ENCODE data around the gene ITGB1BP1.
A peak's percentile ranks its signal among the peaks of the same experiment; 100 is the strongest.

The ITGB1BP1 gene

DNA sequence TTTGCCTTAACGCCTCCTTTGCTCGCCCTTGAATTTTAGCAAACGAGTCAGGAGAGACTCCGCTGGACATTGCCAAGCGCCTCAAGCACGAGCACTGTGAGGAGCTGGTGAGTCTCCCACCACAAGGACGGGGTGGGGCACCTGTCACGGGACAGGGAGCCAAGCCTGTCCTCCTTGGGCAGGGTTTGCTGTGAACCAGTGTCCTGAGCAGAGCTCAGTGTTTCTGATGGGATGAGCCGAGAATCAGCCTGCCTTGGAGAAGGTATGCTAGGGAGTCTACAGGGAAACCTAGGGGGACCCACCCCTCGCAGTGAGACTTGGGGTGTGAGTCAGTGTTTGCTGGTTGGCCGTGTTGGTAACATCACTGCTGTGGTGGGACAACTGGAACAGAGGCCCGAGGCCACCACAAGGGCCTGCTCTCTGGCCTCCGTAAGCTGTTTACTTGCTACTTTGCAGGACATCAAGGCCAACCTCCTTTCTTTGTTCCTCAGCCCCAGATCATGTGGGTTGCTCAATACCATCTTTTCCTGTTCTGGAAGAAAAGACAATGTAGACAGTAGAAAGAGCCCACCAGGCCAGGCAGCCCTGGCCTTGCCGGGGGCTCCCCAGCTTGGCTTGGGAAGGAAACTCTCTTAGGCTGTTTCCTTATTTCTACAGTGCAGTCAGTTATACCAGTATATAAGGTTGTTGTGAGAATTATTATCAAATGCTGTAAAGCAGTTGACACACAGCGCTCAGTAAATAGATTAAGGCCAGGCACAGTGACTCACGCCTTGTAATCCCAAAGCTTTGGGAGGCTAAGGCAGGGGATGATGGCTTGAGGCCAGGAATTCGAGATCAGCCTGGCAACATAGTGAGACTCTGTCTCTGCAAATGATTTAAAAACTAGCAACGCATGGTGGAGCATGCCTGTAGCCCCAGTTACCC lies 42.4 kb downstream of the ITGB1BP1 start:
- no peak for DNase-seq (ENCODE audit: extremely low read depth in 1 of 2, low read depth in 1 of 2)

DNA sequence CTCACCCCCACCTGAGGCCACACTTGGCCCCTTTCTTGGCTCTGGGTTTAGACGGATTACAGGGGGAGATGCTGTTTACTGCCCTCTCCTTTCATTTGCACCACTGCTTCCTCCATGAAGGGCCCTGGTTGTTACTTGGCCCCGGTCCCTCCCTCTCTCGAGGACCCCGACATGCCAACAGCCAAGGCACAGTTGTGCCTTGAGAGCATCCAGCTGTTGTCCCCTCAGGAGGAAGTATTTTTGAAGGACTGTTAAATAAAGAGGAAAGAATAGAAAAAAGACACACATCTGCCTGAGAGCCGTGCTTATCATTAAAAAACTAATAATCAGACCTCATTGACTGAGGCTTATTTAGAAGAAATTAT lies 44.0 kb downstream of the ITGB1BP1 start:
- DNase-seq (ENCODE audit: extremely low read depth in 1 of 2, low read depth in 1 of 2): no peak

DNA sequence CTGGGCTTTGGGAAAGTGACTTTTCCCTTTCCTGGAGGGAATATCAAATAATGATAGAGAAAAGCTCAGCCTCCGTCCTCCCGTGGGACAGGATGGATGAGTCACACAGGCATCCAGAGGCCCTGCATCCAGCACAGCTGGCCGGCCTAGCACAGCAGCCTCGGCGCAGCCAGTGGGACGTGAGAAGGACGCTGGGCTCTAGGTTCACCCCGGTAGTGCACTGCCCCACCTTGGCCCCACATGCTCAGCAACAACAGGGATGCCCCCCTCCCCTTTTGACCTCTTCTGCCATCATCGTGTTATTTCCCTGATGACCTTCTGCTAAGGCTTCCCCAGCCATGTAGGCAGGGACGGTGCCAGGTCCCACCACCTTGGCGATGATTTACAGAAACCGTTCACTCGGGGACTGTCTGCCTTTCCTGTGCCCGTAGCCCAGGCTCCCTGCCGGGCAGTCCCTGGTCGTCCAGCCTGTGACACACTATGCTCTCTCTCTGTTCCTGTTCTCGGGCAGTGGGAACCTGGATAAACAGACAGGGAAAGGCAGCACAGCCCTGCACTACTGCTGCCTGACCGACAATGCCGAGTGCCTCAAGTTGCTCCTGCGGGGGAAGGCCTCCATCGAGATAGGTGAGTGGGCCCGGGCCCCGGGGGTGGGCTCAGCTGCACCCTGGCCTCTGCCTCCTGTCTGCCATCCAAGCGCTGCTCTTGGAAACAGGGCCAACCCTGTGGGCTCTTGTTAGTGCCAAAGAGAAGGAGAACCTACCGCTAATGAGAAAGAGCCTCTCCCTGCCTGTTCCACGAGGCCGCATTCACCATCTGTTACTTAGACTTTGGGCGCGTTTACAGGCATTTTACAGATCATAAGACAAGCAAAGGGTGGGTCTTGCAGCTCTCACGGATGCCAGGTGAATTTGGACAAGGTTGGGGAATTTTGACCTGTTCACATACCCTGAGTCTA lies 44.6 kb downstream of the ITGB1BP1 start:
- no peak for DNase-seq (ENCODE audit: extremely low read depth in 1 of 2, low read depth in 1 of 2)

DNA sequence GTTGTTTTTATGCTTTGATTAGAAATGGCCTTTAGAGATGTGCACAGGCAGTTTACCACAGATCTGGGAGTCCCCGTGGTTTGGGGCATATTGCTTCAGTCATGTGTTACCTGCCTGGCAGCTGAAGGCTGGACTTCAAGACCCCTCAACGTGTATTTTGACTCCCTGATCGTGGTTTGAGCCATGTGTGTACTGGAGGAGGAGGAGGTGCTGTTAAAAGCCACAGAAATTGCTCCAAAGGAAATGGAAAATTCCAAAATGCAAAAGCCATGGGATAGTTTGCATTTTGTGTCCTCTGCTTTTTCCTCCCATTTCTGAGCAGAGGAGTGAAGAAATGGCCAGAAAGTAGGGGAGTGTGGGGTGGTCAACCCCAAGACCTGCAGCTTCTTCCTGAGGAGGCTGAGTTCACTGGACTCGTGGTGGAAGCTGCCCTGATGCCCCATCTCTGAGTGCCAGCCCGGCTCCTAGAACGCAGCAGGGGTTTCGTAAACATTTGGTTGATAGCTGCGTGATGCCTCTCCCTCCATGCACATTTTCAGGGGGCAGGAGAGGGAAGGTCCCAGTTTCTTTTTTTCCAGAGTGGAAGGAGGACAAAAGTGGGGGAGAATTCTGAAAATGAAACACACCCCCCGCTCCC lies 45.7 kb downstream of the ITGB1BP1 start:
- DNase-seq (ENCODE audit: extremely low read depth in 1 of 2, low read depth in 1 of 2): no peak

DNA sequence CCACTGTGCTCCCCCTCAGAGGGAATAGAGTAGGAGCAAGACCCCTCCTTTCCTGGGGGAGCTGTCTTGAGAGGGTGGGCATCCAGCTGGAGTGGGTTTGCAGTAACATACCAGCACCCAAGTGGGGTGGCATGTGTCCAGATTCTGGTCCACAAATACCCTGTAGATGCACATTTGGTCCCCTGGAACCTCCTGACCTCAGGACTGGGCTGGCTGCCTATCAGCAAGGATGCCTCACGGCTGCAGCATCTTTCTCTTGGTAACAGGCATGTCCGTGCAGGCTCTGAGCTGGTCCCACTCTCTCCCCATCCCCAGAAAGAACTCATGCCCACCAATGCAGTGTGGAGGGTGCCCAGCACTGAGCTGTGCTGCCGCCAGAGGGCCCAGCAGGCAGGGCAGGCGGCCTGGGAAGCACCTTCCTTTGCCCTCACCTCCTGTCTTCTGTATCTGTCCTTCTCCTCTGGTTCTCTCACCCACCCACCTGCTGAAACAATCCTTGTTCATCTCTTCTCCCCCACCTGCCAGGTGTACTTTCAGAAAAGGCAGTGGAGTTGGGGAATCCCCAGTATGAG lies 47.4 kb downstream of the ITGB1BP1 start:
- DNase-seq (ENCODE audit: extremely low read depth in 1 of 2, low read depth in 1 of 2): no peak

DNA sequence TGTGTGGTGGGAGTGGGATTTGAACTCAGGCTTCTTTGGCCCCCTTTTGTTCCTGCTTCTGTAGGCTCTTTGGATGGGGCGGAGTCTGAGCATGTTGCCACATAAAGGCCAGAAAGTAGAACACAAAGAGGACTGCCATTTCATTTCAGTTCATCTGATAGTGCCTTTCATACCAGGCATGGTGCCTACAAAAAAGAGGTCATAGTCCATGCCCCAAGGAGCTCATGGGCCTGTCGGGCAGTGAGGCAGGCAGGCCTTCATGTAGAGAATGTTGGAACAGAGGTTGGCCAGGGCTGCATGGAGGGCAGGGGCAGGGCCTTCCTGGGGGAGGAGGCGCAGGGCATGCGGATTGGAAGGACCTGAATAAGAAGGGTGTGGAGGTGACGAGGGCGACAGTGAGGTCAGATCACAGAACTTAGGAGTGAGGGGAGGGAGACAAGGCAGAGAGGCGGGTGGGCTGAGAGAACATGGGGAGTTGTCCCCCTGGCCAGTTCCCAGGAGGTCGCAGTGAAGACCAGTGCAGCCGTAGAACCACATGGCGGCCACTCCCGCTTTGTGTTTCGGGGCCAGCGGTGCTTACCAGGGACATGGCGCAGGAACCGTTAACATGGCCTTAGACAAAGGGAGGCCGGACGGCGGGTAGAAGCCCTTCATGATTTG lies 49.1 kb downstream of the ITGB1BP1 start:
- DNase-seq (ENCODE audit: extremely low read depth in 1 of 2, low read depth in 1 of 2): no peak

DNA sequence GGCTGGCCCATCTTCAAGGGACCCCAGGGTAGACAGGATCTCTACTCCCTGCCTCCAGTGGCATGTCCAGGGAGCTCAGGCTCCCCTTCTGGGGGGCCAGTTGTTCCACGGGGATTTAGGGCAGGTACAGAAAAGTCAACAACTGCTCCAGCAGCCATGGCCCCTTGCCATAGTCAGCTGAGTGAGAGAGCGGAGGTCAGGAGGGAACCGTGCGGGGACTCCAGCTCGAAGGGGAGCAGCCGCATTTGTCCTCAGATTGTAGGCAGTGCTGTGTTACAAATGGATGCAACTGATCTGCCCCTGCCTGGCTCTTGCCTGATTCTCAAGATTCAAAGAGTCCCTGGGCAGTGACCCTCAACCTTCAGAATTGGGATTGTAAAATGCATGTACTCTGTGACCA lies 49.9 kb downstream of the ITGB1BP1 start:
- DNase-seq (ENCODE audit: extremely low read depth in 1 of 2, low read depth in 1 of 2): no peak

DNA sequence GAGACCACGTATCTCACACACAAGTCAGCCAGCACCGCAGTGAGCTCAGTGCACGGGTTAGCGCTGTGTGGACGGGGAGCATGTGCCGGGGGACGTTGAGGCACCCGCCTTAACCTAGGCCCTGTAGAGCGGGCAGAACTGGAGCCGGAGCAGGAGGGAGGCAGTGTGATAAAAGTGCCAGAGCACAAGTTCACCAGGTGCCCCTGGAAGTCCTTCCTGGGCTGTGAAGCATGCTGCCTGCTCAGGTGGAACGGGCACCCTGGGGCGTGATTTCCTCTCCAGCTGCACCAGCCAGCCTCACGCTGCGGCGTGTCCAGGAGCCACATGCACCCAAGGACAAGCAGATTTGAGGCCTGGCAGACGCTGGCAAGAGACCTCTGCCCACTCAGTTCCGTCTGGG lies 50.3 kb downstream of the ITGB1BP1 start:
- no peak for DNase-seq (ENCODE audit: extremely low read depth in 1 of 2, low read depth in 1 of 2)

DNA sequence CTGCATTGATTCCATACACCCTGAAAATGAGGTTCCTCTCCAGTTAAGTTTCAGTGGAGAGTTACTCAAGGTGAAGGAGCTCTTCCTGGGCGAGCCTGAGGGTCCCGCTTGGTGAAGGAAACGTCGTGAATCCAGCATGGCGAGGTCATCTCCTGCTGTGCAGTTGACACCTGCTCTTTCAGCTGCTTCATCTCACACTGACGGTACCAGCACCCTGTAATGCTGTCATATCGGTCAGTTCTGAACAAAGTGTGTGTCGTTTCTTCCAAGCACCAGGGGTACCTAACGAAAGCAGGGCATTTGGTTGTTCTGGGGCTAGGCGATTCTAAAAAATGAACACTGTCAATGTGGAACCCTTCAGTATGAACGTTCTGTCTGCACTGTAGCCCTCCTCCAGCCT lies 52.6 kb downstream of the ITGB1BP1 start:
- peak in 1 of 2 donors; percentile 23 for DNase-seq (ENCODE audit: extremely low read depth in 1 of 2, low read depth in 1 of 2)

DNA sequence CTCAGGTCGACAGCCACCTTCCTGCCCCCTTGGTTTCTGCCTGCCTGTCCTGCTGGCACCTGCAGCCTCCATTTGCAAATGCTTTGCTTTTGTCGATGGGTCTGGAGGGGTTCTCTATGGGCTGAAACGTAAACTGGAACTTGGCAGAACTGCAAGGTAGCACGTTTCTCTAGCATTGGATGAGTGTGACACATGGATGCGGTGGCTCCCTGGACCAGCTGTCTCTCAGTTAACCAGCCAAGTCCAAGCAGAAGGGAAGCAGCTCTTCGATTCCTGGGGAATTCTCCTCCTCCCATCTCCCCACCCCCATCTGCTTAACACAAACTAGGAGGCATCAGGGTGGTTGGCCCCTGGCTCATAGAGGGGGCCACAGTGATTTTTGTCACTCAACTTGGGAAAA lies 57.3 kb downstream of the ITGB1BP1 start:
- no peak for DNase-seq (ENCODE audit: extremely low read depth in 1 of 2, low read depth in 1 of 2)

DNA sequence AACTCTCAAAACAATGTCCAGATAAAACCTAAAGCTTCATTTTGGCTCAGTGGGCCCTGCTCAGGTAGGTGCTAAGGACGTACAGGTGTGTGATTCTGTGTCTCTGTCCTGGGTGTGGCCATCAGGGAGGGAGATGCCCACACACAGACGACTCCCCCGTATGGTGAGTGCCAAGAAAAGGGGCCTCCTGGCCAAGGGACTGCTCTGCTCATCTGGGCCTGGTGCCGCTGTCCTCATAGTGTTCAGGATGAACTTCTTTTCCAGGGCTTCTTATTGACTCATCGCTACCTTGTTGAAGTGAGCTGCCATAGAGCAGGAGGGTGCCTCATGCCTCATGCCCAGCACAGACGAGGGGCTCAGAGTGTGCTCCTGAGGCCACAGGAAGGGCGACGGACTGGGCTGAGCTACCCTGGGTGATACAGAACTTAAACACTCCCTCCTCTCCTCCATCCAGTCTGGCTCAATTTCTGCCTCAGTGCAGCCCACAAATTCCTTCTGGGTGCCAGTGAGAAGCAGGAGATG lies 57.8 kb downstream of the ITGB1BP1 start:
- DNase-seq (ENCODE audit: extremely low read depth in 1 of 2, low read depth in 1 of 2): no peak

DNA sequence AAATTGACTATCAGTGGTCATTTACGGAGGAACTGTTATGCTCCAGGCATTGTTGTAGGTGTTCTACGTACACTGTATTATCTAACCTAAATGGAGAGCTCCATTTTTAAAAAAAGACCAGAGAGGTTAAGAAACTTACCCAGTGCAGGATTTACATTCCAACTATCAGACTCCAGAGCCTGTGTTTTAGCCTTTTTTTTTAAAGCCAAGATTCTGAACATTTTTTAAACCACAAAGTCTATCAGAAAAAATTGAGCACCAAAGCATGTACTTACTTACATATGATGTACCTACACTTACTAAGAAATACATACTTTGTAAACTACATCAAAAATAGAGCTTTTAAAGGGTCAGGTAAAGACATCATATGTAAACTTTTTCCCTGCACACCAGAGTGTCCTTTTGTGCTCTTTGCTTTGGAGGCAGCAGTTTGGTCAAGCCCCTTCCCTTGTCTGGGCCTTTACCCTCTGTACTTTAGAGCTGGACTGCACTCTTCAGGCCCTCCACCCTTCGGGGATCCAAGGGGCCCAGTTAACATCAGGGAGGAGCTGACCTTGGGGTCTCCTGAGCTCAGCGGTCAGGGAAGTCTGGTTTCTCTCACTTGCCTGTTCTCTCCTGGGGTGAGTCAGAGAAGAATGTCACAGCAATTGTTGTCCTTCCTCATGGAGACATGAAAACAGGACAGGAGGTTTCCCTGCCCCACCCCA lies 58.4 kb downstream of the ITGB1BP1 start:
- DNase-seq (ENCODE audit: extremely low read depth in 1 of 2, low read depth in 1 of 2): no peak

DNA sequence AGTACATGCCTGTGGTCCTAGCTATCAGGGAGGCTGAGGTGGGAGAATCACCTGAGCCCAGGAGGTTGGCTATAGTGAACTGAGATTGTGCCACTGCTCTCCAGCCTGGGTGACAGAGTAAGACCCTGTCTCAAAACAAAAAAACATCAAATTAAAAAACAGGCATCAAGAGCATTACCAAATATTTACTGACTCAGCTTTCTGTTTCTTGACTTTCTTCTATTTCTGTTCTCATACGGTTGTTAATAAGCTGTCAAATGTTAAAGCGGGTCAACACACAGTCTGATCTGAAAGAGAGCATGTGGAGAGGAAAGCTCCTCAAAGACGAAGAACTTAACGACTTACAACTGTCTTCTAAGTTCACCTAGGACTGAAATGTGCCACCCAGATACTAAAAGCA lies 59.0 kb downstream of the ITGB1BP1 start:
- DNase-seq (ENCODE audit: extremely low read depth in 1 of 2, low read depth in 1 of 2): no peak

DNA sequence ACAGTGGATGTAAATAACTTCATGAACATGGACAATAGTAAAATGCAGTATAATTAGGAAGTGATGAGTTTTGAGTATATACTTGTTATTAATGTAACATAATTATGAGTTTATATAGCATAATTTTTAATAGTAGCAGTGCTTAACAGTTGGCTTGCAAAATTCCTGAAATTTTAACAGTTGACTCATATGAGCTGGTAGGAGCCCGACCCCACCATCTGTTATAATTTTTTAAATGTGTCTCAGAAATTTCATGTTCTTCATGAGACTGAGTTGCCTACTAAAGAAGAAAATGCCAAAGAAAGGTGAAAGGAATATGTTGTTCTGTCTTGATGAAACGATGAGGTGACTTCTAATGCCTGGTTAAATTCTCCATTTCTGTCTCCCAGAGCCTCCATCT lies 62.6 kb downstream of the ITGB1BP1 start:
- no peak for DNase-seq (ENCODE audit: extremely low read depth in 1 of 2, low read depth in 1 of 2)

DNA sequence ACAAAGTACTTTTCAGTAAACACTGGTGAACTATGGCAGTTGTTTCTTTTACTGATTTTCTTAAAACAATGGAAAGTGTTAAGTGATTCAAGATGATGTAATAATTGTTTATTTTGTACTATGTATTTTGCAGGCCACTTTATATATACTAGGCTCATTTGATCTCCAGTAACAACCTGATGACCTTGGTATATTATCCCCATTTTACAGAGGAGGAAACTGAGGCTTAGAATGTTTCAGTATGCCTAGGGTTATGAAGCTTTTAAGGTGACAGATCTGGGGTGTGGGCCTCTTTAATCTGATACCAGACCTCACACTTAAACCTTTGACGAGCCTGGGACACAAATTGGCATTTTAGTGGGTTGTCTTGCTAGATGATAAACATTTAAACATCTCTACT lies 63.2 kb downstream of the ITGB1BP1 start:
- DNase-seq (ENCODE audit: extremely low read depth in 1 of 2, low read depth in 1 of 2): no peak

DNA sequence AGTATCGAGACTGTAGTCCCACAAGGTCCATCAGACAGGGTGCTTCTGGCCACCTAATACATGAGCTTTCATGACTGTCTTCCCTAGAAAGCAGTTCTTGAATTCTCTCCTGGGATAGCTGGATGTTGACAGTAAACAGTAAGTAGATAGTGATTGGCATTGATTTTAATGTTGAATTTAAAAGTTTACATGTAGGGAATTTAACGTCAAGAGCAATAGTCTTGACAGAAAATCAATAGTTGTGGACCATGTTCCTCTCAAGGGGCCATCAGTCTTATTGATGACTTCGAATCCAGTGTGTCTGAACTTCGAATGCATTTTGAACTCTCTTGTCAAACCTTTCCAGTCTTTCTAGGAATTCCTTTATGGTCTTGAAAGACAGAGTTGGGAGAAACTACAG lies 63.9 kb downstream of the ITGB1BP1 start:
- DNase-seq (ENCODE audit: extremely low read depth in 1 of 2, low read depth in 1 of 2): no peak

DNA sequence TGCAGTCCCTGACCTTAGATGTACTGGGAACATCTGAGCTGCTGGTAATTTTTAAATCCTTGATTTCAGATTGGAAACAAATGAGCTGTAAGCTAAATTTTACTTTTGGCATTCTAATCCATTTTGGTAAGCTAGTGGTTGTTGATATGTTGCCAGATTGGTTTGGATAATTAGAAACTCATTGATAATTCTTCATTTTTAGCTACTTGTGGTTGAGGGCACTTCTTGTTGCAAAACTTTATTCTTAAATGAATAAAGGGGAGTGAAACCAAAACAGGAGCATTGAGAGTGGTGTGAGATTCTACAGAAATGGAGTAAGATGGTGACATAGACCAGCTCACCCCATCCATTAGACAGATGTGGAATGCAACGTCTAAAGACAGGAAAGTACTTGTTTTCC lies 64.5 kb downstream of the ITGB1BP1 start:
- no peak for DNase-seq (ENCODE audit: extremely low read depth in 1 of 2, low read depth in 1 of 2)

DNA sequence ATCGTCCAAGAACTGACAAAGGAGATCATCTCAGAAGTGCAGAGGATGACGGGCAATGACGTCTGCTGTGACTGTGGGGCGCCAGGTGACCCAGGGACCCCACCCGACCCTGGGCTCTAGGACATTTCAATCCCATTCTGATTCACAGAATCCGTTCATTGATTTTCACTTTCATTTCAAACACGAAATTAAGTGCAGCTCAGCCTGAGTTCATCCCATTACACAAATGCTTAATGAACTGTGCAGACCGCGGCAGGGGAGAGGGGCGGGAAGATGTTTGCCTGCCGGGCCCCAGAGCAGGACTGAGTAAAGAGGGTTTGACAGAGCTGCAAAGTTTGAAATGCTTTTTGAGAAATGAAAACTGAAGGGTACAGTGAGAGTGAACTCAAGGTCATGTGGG lies 67.1 kb downstream of the ITGB1BP1 start:
- no peak for DNase-seq (ENCODE audit: extremely low read depth in 1 of 2, low read depth in 1 of 2)

DNA sequence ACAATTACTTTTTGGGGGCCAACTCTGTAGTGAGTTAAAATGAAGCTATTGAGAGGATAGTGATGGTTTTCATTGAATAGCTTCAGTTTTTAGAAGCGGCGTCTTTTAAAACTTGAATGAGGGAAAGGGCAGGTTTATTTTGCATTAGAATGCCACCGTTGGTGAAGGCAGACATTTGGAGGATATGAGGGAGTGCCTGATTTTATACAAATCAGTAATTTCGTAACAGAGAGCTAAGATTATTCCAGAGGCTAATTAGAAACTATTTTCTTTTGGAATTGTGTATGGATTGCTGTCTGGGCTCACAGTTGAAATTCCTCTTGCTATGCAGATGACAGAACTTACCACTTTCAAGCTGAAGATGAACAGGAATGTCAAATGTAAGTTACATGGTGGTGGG lies 67.6 kb downstream of the ITGB1BP1 start:
- DNase-seq (ENCODE audit: extremely low read depth in 1 of 2, low read depth in 1 of 2): no peak

DNA sequence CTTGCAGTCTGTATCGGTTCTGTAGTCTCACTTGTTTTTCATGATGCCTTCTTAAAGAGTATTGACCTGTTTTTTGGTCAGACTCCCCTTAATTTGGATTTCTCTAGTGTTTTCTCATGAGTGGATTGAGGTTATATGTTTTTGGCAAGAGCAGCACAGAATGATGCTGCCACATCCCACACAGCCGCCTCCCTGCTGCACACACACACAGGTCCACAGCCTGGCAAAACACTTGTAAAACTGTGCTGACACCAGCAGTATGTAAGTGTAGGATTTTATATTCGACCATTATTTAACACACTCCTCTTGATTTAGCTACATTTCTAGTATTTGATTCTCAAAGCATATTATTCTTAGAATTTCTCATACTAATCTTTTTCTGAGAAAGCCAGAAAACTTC lies 68.1 kb downstream of the ITGB1BP1 start:
- no peak for DNase-seq (ENCODE audit: extremely low read depth in 1 of 2, low read depth in 1 of 2)
